Hepatocyte (in vitro differentiated cells): ENCODE data around the gene FEM1C.

Experiments
- EZH2 ChIP-seq: fragments of 200-600 bp; sonication (generic); IDR thresholded peaks from 2 replicates; pipeline ENCODE4 v1.6.1; 2016; ENCODE audit warnings: antibody characterized with exemption, mild to moderate bottlenecking, borderline replicate concordance
- EZH2phosphoT487 ChIP-seq: fragments of 200-600 bp; sonication (generic); IDR thresholded peaks from one replicate; pipeline ENCODE4 v1.6.1; 2018; ENCODE audit warnings: antibody characterized with exemption, mild to moderate bottlenecking, low read depth, moderate library complexity; ENCODE audit not compliant: unreplicated experiment, severe bottlenecking
- TF ChIP-seq, protein P1 (sequence below): fragments of 200-600 bp; sonication (generic); IDR thresholded peaks from 2 replicates; pipeline ENCODE4 v1.5.1; 2016; ENCODE audit warnings: antibody characterized with exemption, mild to moderate bottlenecking; ENCODE audit not compliant: poor library complexity

DNA sequence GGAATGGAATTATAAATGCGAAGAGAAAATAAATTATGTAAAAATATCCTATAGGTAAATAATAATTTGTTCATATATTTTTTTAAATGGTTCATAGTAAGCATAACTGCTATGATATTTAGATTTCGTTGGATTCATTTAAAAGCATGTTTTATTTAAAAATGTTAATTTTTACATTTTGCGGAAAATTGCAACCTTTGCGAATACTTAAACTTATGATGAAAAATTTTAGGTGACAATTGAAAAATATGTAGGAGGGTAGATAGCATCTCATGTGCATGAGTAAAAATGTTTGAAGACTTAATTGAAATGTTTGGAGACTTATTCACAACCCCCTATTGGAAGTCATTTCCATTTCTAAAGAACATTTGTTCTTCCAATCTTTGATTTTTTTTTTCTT is 4.1 kb upstream of the FEM1C start:
- TF ChIP-seq, protein P1, sequence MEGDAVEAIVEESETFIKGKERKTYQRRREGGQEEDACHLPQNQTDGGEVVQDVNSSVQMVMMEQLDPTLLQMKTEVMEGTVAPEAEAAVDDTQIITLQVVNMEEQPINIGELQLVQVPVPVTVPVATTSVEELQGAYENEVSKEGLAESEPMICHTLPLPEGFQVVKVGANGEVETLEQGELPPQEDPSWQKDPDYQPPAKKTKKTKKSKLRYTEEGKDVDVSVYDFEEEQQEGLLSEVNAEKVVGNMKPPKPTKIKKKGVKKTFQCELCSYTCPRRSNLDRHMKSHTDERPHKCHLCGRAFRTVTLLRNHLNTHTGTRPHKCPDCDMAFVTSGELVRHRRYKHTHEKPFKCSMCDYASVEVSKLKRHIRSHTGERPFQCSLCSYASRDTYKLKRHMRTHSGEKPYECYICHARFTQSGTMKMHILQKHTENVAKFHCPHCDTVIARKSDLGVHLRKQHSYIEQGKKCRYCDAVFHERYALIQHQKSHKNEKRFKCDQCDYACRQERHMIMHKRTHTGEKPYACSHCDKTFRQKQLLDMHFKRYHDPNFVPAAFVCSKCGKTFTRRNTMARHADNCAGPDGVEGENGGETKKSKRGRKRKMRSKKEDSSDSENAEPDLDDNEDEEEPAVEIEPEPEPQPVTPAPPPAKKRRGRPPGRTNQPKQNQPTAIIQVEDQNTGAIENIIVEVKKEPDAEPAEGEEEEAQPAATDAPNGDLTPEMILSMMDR: no peak
- no peak for TF ChIP-seq EZH2phosphoT487
- no peak for TF ChIP-seq EZH2
